Liver (tissue), 9 donors: ENCODE data around the gene CTDSPL2. TPM values are rescaled to one million over a fixed set of nuclear protein-coding genes. Genes with fewer than 3 reads are reported as not detected.

Source experiments
- DNase-seq: peaks from one replicate; pipeline ENCODE4 v3.0.0-alpha.2; 2017; ENCODE audit warnings: low spot score
- H3K27ac ChIP-seq, 2 donors: one replicate each; pipeline ENCODE4 v1.7.0; 2013; ENCODE audit warnings: inconsistent platforms in 2 of 2, low read length in 2 of 2, control low read depth in 1 of 2, low read depth in 1 of 2, mild to moderate bottlenecking in 1 of 2
- H3K27me3 ChIP-seq, 4 donors: one replicate each; pipeline versions ENCODE4 v1.6.1 to v1.7.0; 2013; ENCODE audit warnings: low read length in 3 of 4, inconsistent platforms in 1 of 4, mild to moderate bottlenecking in 1 of 4, moderate library complexity in 1 of 4; ENCODE audit not compliant: control insufficient read depth in 4 of 4, insufficient read depth in 4 of 4
- H3K36me3 ChIP-seq, 4 donors: one replicate each; pipeline versions ENCODE4 v1.6.1 to v1.7.0; 2013; ENCODE audit warnings: low read length in 3 of 4, mild to moderate bottlenecking in 3 of 4, low read depth in 1 of 4, moderate library complexity in 1 of 4; ENCODE audit not compliant: control insufficient read depth in 4 of 4, insufficient read depth in 3 of 4
- H3K4me1 ChIP-seq, 4 donors: one replicate each; pipeline versions ENCODE4 v1.6.1 to v1.7.0; 2013; ENCODE audit warnings: low read length in 3 of 4, mild to moderate bottlenecking in 3 of 4, moderate library complexity in 1 of 4; ENCODE audit not compliant: control insufficient read depth in 4 of 4, insufficient read depth in 4 of 4
- H3K4me3 ChIP-seq, 3 donors: one replicate each; pipeline versions ENCODE4 v1.6.1 to v1.7.0; 2013; ENCODE audit warnings: low read length in 3 of 3, control low read depth in 1 of 3, low read depth in 1 of 3, mild to moderate bottlenecking in 1 of 3
- H3K9ac ChIP-seq, 2 donors: one replicate each; pipeline ENCODE4 v1.7.0; 2013; ENCODE audit warnings: low read length in 2 of 2, mild to moderate bottlenecking in 2 of 2, moderate library complexity in 2 of 2, control low read depth in 1 of 2, low read depth in 1 of 2
- H3K9me3 ChIP-seq, 4 donors: one replicate each; pipeline versions ENCODE4 v1.6.1 to v1.7.0; 2013; ENCODE audit warnings: low read length in 3 of 4; ENCODE audit not compliant: control insufficient read depth in 4 of 4
- EGR1 ChIP-seq, 2 donors: IDR thresholded peaks; 2 replicates each; pipeline ENCODE4 v1.6.1; 2016 to 2018; ENCODE audit warnings: antibody characterized with exemption in 2 of 2, low read depth in 2 of 2
- FOXA2 ChIP-seq: IDR thresholded peaks from 2 replicates; pipeline ENCODE4 v1.6.1; 2016; ENCODE audit warnings: antibody characterized with exemption
- GABPA ChIP-seq, 2 donors: IDR thresholded peaks in 1 of 2; conservative IDR thresholded peaks in 1 of 2; 2 replicates each; pipeline ENCODE4 v1.6.1; 2016; ENCODE audit warnings: antibody characterized with exemption in 2 of 2, mild to moderate bottlenecking in 1 of 2, moderate library complexity in 1 of 2
- HNF4A ChIP-seq, 2 donors: conservative IDR thresholded peaks; 2 replicates each; pipeline ENCODE4 v1.6.1; 2016; ENCODE audit warnings: antibody characterized with exemption in 2 of 2, mild to moderate bottlenecking in 2 of 2
- RXRA ChIP-seq, 2 donors: IDR thresholded peaks; 2 replicates each; pipeline ENCODE4 v1.6.1; 2017 to 2018; ENCODE audit warnings: antibody characterized with exemption in 2 of 2, mild to moderate bottlenecking in 1 of 2
- YY1 ChIP-seq: IDR thresholded peaks from 2 replicates; pipeline ENCODE4 v1.6.1; 2016; ENCODE audit warnings: antibody characterized with exemption, mild to moderate bottlenecking
- WGBS: extraction: QIAGEN DNeasy Blood & Tissue Kit; methylation state at CpG from one replicate; pipeline ENCODE4 v1.1.7; 2013; 5-methylcytosine and 5-hydroxymethylcytosine counted together
- polyA plus RNA-seq, 2 donors: library from polyadenylated mRNA; stranded (reverse) in 1 of 2; unstranded in 1 of 2; fragments of 200-250 nt in 1 of 2; fragments of >200 nt in 1 of 2; fragmentation: Nextera tagmentation in 1 of 2; extraction: Ambion mirVana in 1 of 2; gene quantifications; one replicate each; pipeline versions ENCODE4 v1.2.1 to v1.2.3, GENCODE V29; 2013 to 2015
- total RNA-seq, 2 donors: library from RNA; depleted of rRNA; stranded (reverse); fragments of >200 nt; gene quantifications; one replicate each; pipeline ENCODE4 v1.2.3, GENCODE V29; 2014
- TF ChIP-seq, protein P1 (sequence below): IDR thresholded peaks from 2 replicates; pipeline ENCODE4 v1.6.1; 2016; ENCODE audit warnings: antibody characterized with exemption, mild to moderate bottlenecking
- TF ChIP-seq, protein P2 (sequence below): IDR thresholded peaks from 2 replicates; pipeline ENCODE4 v1.6.1; 2016; ENCODE audit warnings: antibody characterized with exemption
- TF ChIP-seq, protein P3 (sequence below): IDR thresholded peaks from 2 replicates; pipeline ENCODE4 v1.6.1; 2016; ENCODE audit warnings: antibody characterized with exemption
- TF ChIP-seq, protein P4 (sequence below): fragments of 150-350 bp; IDR thresholded peaks from 2 replicates; pipeline ENCODE4 v1.5.1; 2017; ENCODE audit warnings: improper control_type of control experiment, low read depth, low read length; ENCODE audit not compliant: missing input control
- donor health status: healthy.
- donor health status: healthy.
- donor health status: healthy.
- donor health status: healthy.
- donor health status: healthy.

CTDSPL2 gene
- total and polyA plus RNA-seq, 4 donors = 3.6 to 41.5 (median 21.2) TPM

DNA sequence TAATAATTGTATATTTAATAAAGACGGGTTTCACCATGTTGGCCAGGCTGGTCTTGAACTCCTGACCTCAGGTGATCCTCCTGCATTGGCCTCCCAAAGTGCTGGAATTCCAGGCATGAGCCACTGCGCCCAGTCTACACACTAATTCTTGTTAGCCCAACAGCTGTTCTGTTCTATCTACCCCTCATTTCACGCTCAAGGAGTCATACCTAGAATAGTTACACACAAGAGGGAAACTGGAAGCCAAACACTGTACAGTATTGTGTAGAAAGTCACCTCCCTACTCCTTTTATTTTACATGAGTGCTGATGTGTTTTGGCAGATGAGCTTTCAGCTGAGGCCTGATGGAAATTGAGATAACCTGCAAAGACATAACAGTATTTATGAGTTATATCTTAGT is 13.4 kb upstream of the CTDSPL2 start:
- no peak for DNase-seq
- no peak overlapping the region for H3K4me3 ChIP-seq
- H3K9me3 ChIP-seq = no peaks in the 10 kb centered on the region
- H3K36me3 ChIP-seq = no peaks in the 10 kb centered on the region
- H3K27me3 ChIP-seq = no peaks in the 10 kb centered on the region
- no peak overlapping the region for H3K9ac ChIP-seq
- no peak overlapping the region for H3K27ac ChIP-seq
- TF ChIP-seq, protein P1, sequence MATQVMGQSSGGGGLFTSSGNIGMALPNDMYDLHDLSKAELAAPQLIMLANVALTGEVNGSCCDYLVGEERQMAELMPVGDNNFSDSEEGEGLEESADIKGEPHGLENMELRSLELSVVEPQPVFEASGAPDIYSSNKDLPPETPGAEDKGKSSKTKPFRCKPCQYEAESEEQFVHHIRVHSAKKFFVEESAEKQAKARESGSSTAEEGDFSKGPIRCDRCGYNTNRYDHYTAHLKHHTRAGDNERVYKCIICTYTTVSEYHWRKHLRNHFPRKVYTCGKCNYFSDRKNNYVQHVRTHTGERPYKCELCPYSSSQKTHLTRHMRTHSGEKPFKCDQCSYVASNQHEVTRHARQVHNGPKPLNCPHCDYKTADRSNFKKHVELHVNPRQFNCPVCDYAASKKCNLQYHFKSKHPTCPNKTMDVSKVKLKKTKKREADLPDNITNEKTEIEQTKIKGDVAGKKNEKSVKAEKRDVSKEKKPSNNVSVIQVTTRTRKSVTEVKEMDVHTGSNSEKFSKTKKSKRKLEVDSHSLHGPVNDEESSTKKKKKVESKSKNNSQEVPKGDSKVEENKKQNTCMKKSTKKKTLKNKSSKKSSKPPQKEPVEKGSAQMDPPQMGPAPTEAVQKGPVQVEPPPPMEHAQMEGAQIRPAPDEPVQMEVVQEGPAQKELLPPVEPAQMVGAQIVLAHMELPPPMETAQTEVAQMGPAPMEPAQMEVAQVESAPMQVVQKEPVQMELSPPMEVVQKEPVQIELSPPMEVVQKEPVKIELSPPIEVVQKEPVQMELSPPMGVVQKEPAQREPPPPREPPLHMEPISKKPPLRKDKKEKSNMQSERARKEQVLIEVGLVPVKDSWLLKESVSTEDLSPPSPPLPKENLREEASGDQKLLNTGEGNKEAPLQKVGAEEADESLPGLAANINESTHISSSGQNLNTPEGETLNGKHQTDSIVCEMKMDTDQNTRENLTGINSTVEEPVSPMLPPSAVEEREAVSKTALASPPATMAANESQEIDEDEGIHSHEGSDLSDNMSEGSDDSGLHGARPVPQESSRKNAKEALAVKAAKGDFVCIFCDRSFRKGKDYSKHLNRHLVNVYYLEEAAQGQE = no peak
- TF ChIP-seq RXRA (IDR thresholded peaks at IDR 0.05) (no peak), HNF4A (conservative IDR thresholded peaks at IDR 0.05) (no peak), GABPA (IDR thresholded peaks at IDR 0.05 in 1 of 2, conservative IDR thresholded peaks at IDR 0.05 in 1 of 2) (no peak), EGR1 (IDR thresholded peaks at IDR 0.05; ENCODE audit: low read depth in 2 of 2) (no peak)
- TF ChIP-seq, protein P2, sequence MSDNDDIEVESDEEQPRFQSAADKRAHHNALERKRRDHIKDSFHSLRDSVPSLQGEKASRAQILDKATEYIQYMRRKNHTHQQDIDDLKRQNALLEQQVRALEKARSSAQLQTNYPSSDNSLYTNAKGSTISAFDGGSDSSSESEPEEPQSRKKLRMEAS = no peak
- TF ChIP-seq, protein P3, sequence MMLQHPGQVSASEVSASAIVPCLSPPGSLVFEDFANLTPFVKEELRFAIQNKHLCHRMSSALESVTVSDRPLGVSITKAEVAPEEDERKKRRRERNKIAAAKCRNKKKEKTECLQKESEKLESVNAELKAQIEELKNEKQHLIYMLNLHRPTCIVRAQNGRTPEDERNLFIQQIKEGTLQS = no peak
- H3K4me1 ChIP-seq = no peaks in the 10 kb centered on the region
- WGBS = 97% methylated on average over 3 of the region's 3 CpGs

DNA sequence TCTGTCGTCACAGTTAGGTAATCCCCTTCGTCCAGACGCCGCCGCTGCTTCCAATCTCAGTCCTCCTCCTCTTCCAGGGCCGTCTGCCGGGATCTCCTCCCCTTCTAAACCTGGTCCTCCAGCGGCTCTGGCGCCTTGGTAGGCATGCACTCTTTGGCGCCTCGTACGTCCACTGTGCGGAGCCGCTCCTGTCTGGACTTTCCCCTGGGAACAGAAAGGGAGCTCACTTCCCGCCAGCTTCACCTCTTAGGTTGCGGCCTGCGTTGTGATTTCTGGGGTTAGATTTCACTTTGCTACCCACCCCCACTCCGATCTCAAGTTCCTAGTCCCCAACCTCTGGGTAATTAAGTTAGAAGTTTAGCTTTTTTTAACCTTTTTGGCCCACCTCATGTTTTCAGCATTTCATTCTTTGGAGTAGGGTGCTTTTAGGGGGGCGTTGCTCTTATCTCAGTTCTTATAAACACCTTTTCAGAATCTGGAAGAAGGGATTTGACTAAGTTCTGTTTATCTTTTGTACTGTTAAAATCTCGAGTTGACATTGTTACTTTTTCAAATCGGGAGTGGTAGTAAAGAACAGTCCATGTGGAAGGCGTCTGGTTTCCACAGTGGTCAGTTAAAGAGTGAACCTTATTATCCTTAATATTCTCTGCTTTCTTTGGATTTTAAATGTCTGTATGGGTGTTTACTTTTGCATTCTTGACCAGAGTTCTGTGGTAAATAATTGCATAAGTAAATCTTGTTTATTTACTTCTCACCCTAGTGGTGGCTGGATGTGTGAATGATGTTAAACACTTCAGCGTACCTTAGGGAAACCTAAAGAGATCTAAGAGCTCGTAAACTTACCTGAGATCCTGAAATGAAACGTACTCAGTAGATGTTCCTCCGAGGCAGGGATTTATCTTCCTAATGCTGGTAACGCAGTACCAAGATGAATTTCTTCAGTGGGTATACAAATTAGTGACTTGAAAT is 611 bp downstream of the CTDSPL2 start:
- no peak for DNase-seq
- Histone ChIP-seq H3K4me3 (peak overlapping the region; percentile 63 to 95 (median 84)), H3K36me3 (no peaks in the 10 kb centered on the region), H3K4me1 (peaks cover 1 to 22% (median 14%) of the 10 kb centered on the region in 4 donors), H3K27ac (peak overlapping the region; percentile 86 to 97), H3K9ac (peak overlapping the region; percentile 81 to 92), H3K27me3 (no peaks in the 10 kb centered on the region), H3K9me3 (no peaks in the 10 kb centered on the region)
- under 1% methylated on average over 27 of the region's 27 CpGs for WGBS
- no peak for TF ChIP-seq FOXA2
- peak; percentile 54 for TF ChIP-seq YY1
- TF ChIP-seq, protein P1 = peak; percentile 10
- peak; percentile 28 to 53 for TF ChIP-seq HNF4A (conservative IDR thresholded peaks at IDR 0.05)
- TF ChIP-seq, protein P4, sequence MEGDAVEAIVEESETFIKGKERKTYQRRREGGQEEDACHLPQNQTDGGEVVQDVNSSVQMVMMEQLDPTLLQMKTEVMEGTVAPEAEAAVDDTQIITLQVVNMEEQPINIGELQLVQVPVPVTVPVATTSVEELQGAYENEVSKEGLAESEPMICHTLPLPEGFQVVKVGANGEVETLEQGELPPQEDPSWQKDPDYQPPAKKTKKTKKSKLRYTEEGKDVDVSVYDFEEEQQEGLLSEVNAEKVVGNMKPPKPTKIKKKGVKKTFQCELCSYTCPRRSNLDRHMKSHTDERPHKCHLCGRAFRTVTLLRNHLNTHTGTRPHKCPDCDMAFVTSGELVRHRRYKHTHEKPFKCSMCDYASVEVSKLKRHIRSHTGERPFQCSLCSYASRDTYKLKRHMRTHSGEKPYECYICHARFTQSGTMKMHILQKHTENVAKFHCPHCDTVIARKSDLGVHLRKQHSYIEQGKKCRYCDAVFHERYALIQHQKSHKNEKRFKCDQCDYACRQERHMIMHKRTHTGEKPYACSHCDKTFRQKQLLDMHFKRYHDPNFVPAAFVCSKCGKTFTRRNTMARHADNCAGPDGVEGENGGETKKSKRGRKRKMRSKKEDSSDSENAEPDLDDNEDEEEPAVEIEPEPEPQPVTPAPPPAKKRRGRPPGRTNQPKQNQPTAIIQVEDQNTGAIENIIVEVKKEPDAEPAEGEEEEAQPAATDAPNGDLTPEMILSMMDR = peak; percentile 12
